Smooth muscle cell of the brain vasculature (primary cell): ENCODE measurements around the gene ERGIC3.
A peak's percentile ranks its signal among the peaks of the same experiment; 100 is the strongest.

Source experiments
- DNase-seq: peaks from one replicate; pipeline ENCODE4 v3.0.0-alpha.2; 2012; ENCODE audit warnings: low read depth, low spot score

The ERGIC3 gene

DNA sequence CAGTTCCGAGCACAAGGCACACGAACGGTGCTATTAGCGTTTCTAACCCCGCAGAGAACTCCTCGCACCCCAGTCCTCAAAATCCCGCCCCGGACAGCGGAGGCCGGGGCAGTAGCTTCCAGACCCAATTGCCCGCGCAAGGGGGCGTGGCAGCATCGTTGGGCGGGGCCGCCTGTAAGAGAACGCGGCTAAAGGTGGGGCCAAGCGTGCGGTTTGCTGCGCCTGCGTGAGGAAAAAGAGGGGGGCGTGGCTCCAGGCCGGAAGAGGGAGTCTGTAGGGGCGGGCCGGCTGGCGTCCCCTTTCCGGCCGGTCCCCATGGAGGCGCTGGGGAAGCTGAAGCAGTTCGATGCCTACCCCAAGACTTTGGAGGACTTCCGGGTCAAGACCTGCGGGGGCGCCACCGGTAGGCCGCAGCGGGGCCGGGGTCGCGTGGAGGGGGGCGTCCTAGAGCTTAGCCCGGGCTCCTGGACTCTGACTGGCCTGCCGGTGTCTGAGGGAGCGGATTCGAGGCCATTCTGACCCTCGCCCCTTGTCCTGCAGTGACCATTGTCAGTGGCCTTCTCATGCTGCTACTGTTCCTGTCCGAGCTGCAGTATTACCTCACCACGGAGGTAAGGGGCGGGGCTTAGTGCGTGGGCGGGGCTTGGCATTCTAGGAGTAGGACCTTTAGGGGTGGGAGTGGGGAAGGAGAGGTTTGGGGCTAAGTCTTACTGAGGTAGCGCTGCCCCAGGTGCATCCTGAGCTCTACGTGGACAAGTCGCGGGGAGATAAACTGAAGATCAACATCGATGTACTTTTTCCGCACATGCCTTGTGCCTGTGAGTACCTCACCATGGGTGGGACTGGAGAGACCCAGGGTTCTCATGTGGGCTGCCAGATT is at the start of gene ERGIC3:
TSS of gene ERGIC3 (plus strand) at position 296 of the 880 bp plus-strand sequence. CDS start at position 316, 20 bp downstream.
- peak; percentile 89 for DNase-seq

- no peak for DNase-seq
Observed at GRCh38 chr20:35492352-35492751, 49.5 kb upstream of the ERGIC3 start.

DNA sequence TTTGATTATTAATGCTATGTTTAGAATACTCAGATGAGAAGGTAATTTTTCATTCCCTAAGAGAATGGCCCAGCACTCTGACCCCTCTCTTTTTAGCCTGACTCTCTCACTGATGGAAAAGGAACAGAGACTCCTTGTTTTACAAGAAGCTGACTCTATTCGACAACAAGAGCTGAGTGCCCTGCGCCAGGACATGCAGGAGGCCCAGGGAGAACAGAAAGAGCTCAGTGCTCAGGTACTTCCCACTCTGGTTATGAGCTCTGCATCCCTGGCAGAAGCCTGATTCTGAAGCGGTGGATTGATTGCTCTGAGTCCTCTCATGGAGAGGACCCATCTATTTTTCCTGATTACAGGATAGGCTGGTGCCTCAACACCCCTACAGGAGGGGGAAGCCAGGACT is 45.4 kb upstream of the ERGIC3 start:
- DNase-seq: no peak

DNA sequence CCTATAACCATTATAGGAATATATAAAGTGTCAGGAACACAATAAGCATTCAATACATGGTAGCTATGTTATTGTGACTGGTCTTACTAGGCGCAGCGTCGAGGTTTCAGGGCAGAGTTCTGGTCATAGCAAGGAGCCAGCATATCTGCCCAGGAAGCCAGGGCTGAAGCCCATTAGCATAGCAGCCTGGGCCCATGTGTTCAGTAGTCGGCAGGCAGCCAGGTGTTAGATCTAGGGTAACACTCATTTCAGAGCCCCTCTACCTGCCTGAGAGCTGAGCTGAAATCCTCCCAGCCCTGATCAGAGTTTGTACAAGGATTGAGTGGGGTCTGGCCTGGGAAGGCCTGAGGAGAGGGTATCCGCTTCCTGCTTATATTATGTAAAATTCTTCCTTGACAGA is 44.6 kb upstream of the ERGIC3 start:
- DNase-seq: no peak

DNA sequence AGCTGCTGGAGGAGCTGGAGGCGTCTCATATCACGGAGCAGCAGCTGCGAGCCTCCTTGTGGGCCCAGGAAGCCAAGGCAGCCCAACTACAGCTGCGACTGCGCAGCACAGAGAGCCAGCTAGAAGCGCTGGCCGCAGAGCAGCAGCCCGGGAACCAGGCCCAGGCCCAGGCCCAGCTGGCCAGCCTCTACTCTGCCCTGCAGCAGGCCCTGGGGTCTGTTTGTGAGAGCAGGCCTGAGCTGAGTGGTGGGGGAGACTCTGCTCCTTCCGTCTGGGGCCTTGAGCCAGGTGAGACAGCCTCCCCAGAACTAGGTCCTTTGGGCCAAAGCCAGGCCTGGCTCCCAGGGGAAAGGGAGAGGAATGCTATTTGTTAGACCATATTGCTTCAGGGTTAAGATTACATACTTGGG is 44.1 kb upstream of the ERGIC3 start:
- DNase-seq: no peak

DNA sequence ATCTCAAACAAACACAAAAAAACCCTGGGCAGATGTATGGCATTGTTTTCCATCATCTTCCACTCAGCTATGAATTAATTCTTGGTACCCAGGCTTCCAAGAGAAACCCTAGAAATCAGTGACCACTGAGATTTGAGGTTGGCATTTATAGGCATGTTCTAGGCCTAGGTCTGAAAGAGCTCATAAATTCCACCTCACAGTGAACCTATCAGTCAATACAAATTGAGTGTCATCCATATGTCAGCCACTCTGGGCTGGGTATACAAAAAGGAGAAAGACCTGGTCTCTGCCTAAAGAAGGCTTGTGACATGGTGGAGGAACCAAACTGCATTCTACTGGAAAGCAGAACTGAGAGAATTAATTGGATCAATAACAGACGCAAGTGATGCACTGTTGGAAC is 42.6 kb upstream of the ERGIC3 start:
- no peak for DNase-seq

DNA sequence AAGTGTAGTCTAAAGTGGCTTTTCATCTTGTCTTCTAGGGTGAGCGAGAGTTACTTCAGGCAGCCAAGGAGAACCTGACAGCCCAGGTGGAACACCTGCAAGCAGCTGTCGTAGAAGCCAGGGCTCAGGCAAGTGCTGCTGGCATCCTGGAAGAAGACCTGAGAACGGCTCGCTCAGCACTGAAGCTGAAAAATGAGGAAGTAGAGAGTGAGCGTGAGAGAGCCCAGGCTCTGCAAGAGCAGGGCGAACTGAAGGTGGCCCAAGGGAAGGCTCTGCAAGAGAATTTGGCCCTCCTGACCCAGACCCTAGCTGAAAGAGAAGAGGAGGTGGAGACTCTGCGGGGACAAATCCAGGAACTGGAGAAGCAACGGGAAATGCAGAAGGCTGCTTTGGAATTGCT is 39.5 kb upstream of the ERGIC3 start:
- no peak for DNase-seq

- no peak for DNase-seq
Observed at GRCh38 chr20:35503281-35503680, 38.6 kb upstream of the ERGIC3 start.

GRCh38 chr20:35503841-35504561 is 37.9 kb upstream of the ERGIC3 start:
- peak; percentile 83 for DNase-seq

DNA sequence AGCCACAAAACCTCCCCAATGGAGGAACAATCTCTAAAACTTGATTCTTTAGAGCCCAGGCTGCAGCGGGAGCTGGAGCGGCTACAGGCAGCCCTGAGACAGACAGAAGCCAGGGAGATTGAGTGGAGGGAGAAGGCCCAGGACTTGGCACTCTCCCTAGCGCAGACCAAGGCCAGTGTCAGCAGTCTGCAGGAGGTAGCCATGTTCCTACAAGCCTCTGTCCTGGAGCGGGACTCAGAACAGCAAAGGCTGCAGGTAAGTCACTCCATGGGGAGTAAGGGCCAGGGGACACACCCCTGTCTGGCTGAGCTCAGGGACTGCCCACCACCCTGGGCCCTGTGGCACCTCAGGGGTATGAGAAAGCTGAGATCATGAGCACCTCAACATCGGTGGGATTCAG is 37.1 kb upstream of the ERGIC3 start:
- DNase-seq: no peak

DNA sequence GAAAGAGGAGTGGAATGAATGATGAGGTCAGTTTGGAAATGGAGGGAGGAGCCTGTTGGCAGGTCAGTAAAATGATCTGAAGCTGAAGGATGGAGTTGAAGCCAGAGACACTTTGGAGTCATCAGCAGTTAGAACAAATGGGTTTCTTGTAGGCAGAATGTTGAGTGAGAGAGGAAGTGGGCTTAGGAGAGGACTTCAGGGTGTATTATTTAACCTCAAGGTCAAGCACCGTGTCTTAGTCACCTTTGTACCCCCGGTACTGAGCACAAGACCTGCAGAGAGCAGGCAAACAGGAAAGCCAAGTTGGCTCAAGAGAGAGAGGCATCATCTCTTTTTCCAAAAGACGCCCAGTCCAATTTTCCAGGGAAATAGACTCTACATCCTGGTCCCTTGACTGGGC is 35.7 kb upstream of the ERGIC3 start:
- DNase-seq: no peak

- no peak for DNase-seq
Observed at GRCh38 chr20:35506872-35507638, 34.8 kb upstream of the ERGIC3 start.

GRCh38 chr20:35508493-35509218 is 33.2 kb upstream of the ERGIC3 start:
- no peak for DNase-seq

DNA sequence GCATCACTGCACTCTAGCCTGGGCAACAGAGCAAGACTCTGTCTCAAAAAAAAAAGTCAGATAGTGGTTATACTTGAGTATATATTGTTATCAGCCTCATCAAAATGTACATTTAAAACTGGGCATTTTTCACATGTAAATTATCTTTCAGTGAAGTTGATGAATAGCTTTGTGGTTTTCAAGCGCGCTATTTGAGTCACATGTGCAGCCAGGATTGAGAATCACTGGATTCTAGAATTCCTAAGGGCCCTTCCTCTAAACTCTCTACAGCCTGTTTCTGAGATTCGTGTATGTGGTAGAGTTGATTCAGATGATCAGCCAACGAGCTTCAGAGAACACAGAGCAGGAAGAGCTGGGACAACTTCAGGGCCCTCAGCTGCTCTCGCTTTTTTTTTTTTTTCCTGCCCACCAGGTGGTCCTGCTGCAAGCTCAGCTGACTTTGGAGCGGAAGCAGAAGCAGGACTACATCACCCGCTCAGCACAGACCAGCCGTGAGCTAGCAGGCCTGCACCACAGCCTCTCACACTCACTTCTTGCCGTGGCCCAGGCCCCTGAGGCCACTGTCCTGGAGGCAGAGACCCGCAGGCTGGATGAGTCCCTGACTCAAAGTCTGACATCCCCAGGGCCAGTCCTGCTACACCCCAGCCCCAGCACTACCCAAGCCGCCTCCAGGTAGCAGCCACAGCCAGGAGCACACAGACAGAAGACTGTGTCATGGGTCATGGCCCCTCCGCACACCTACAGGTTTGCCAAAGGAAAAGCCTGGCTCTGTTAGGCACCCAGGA is 30.7 kb upstream of the ERGIC3 start:
- no peak for DNase-seq

DNA sequence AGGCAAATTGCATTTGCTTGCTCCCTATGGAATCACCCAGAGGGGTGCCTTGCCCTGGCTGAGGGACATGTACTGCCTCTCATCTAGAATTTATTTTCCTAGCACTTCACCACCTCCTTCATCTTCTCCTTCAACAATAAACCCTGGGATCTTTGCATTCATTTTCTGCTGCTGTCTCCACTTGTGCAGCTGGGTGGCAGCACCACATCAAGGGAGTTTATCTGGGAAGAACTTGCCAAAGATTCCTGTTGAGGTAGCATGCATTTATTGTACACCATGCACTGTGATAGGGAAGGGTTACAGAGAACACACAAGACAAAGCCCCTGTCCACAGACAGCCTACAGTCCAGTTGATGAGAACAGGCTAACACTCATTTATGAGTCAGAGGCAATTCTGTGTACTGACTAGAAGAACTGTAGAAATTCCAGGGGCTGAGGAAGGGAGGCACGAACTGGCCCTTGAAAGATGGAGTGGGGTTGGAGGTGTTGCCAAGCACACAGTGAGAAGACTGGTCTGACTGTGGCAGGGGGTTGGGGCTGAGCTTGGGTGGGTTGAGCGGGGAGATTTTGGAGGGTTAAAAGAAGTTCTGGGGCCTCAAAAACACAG is 30.0 kb upstream of the ERGIC3 start:
- DNase-seq: no peak

DNA sequence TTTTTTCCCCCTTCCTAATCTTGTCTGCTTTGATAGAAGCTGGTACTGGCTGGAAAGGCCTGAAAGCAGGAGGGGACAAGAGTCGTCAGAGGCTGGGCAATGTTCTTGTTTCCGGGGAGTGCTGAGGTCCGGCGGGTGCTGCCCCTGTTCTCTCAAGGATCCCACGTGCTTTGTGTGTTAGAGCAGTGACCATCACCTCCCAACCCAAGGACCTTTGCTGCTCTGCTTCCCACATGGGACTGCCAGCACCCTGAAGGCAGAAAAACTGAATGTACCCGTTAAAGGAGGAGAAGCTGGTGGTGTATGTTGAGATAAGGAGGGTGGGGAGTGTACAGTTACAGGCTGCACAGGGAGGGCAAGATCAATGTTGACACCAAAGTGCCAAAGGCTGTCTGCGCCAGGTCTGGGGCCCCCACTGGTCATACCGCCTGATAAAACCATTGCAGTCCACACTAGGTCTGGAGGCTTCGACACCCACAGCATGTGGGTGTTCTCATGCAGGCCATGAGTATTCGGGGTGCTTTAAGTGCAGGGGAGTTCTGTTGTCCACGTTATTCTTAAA is 27.4 kb upstream of the ERGIC3 start:
- no peak for DNase-seq

- DNase-seq: no peak
Observed at GRCh38 chr20:35515341-35515740, 26.5 kb upstream of the ERGIC3 start.

GRCh38 chr20:35515949-35516645 is 25.8 kb upstream of the ERGIC3 start:
- no peak for DNase-seq

GRCh38 chr20:35517125-35517524 is 24.8 kb upstream of the ERGIC3 start:
- DNase-seq: no peak
